ENCODE measurements around the gene SLC9A3.
"Not testable (repeated sequence)": the region's sequence is repeated elsewhere in the genome, so short reads cannot be mapped to it uniquely, and the experiment has no call there.

Gene SLC9A3

GRCh38 chr5:488744-489688 is 35.2 kb downstream of the SLC9A3 start:
- no peak for DNase-seq (ENCODE audit: low read depth)

- no peak for DNase-seq (ENCODE audit: low read depth)
Measured at GRCh38 chr5:488241-488640, 36.0 kb downstream of the SLC9A3 start.

- not testable (repeated sequence) for DNase-seq (ENCODE audit: low read depth)
Measured at GRCh38 chr5:486597-486996, 37.7 kb downstream of the SLC9A3 start.

- DNase-seq (ENCODE audit: low read depth), result no peak
Measured at GRCh38 chr5:485946-486491, 38.2 kb downstream of the SLC9A3 start.

- DNase-seq (ENCODE audit: low read depth), result no peak
Measured at GRCh38 chr5:485113-485945, 38.9 kb downstream of the SLC9A3 start.

GRCh38 chr5:484556-484955 is 39.7 kb downstream of the SLC9A3 start:
- no peak for DNase-seq (ENCODE audit: low read depth)

- DNase-seq (ENCODE audit: low read depth), result no peak
Measured at GRCh38 chr5:483434-484140, 40.7 kb downstream of the SLC9A3 start.

GRCh38 chr5:483011-483410 is 41.2 kb downstream of the SLC9A3 start:
- no peak for DNase-seq (ENCODE audit: low read depth)

- DNase-seq (ENCODE audit: low read depth), result no peak
Measured at GRCh38 chr5:482506-482905, 41.7 kb downstream of the SLC9A3 start.

GRCh38 chr5:482021-482420 is 42.2 kb downstream of the SLC9A3 start:
- no peak for DNase-seq (ENCODE audit: low read depth)

- no peak for DNase-seq (ENCODE audit: low read depth)
Measured at GRCh38 chr5:481347-481746, 42.9 kb downstream of the SLC9A3 start.

- no peak for DNase-seq (ENCODE audit: low read depth)
Measured at GRCh38 chr5:479566-480319, 44.5 kb downstream of the SLC9A3 start.

- no peak for DNase-seq (ENCODE audit: low read depth)
Measured at GRCh38 chr5:478982-479535, 45.2 kb downstream of the SLC9A3 start.

- no peak for DNase-seq (ENCODE audit: low read depth)
Measured at GRCh38 chr5:478369-478981, 45.8 kb downstream of the SLC9A3 start.

- no peak for DNase-seq (ENCODE audit: low read depth)
Measured at GRCh38 chr5:477871-478270, 46.4 kb downstream of the SLC9A3 start.

GRCh38 chr5:477247-477646 is 47.0 kb downstream of the SLC9A3 start:
- DNase-seq (ENCODE audit: low read depth), result no peak

- no peak for DNase-seq (ENCODE audit: low read depth)
Measured at GRCh38 chr5:476814-477175, 47.5 kb downstream of the SLC9A3 start.

GRCh38 chr5:476102-476813 is 48.0 kb downstream of the SLC9A3 start:
- no peak for DNase-seq (ENCODE audit: low read depth)

- no peak for DNase-seq (ENCODE audit: low read depth)
Measured at GRCh38 chr5:475704-476101, 48.5 kb downstream of the SLC9A3 start.
